SK-N-SH (cell line): ENCODE measurements around the gene ABCA4. TPM values are rescaled to one million over a fixed set of nuclear protein-coding genes. Genes with fewer than 3 reads are reported as not detected.

ENCODE experiments used
- CTCF ChIA-PET: fragments of 300-600, 350-600 bp; formaldehyde crosslinking; extraction: SDS; loops from one replicate; lab custom pipeline; 2021; lab: Yijun Ruan, JAX
- POLR2A ChIA-PET: fragments of 350-600 bp; sonication (Branson Sonifier 250); formaldehyde crosslinking; extraction: SDS; loops from one replicate; lab custom pipeline; 2020; ENCODE audit warnings: antibody characterized with exemption, inconsistent platforms; lab: Yijun Ruan, JAX
- DNase-seq: peaks from one replicate; pipeline ENCODE4 v3.0.0; 2012
- H2AFZ ChIP-seq: fragments of 200-600 bp; sonication (generic); 2 replicates; pipeline ENCODE4 v1.8.1; 2016; ENCODE audit warnings: antibody characterized with exemption, mild to moderate bottlenecking, low read depth
- H3F3A ChIP-seq: fragments of 200-600 bp; sonication (generic); replicated peaks from 2 replicates; pipeline ENCODE3; 2016; ENCODE audit warnings: antibody characterized with exemption, mild to moderate bottlenecking; ENCODE audit not compliant: insufficient read depth
- H3K27ac ChIP-seq, 2 experiments: fragments of 200-500 bp in 1 of 2; fragments of 200-600 bp in 1 of 2; sonication (Bioruptor generic) in 1 of 2; sonication (generic), shearing (Covaris generic) in 1 of 2; 2 replicates each; pipeline versions ENCODE4 v1.5.1 to v1.6.1; 2014 to 2016; ENCODE audit warnings: low read depth in 2 of 2, inconsistent platforms in 1 of 2, low read length in 1 of 2, mild to moderate bottlenecking in 1 of 2, mixed read lengths in 1 of 2
- H3K27me3 ChIP-seq: fragments of 200-600 bp; sonication (generic), shearing (Covaris generic); 2 replicates; pipeline ENCODE4 v1.6.1; 2016; ENCODE audit warnings: mixed run types; ENCODE audit not compliant: insufficient read depth
- H3K36me3 ChIP-seq, 2 experiments: fragments of 200-500 bp in 1 of 2; fragments of 200-600 bp in 1 of 2; sonication (Bioruptor generic) in 1 of 2; sonication (generic) in 1 of 2; replicated peaks in 1 of 2; 2 replicates each; pipeline versions ENCODE3 to v1.5.1; 2014 to 2016; ENCODE audit warnings: low read length in 1 of 2, mild to moderate bottlenecking in 1 of 2; ENCODE audit not compliant: insufficient read depth in 2 of 2, control insufficient read depth in 1 of 2
- H3K4me1 ChIP-seq, 2 experiments: fragments of 200-500 bp in 1 of 2; fragments of 200-600 bp in 1 of 2; sonication (Bioruptor generic) in 1 of 2; sonication (generic), shearing (Covaris generic) in 1 of 2; 2 replicates each; pipeline versions ENCODE4 v1.5.1 to v1.6.1; 2014 to 2016; ENCODE audit warnings: low read depth in 1 of 2, low read length in 1 of 2, mixed run types in 1 of 2; ENCODE audit not compliant: insufficient read depth in 2 of 2, control insufficient read depth in 1 of 2
- H3K4me2 ChIP-seq: fragments of 200-600 bp; sonication (generic), shearing (Covaris generic); 2 replicates; pipeline ENCODE4 v1.6.1; 2017; ENCODE audit warnings: mixed run types
- H3K4me3 ChIP-seq, 2 experiments: fragments of 200-500 bp in 1 of 2; fragments of 200-600 bp in 1 of 2; sonication (Bioruptor generic) in 1 of 2; sonication (generic), shearing (Covaris generic) in 1 of 2; 2 replicates each; pipeline versions ENCODE4 v1.5.1 to v1.8.1; 2014 to 2016; ENCODE audit warnings: low read depth in 2 of 2, inconsistent platforms in 1 of 2, low read length in 1 of 2, mild to moderate bottlenecking in 1 of 2, mixed read lengths in 1 of 2, moderate library complexity in 1 of 2
- H3K79me2 ChIP-seq: fragments of 200-600 bp; sonication (generic); 2 replicates; pipeline ENCODE4 v1.8.1; 2017; ENCODE audit warnings: mild to moderate bottlenecking; ENCODE audit not compliant: insufficient read depth
- H3K9ac ChIP-seq: fragments of 200-600 bp; sonication (generic); 2 replicates; pipeline ENCODE4 v1.6.1; 2017; ENCODE audit warnings: mixed run types
- H3K9me2 ChIP-seq: fragments of 200-600 bp; sonication (generic); 2 replicates; pipeline ENCODE4 v1.6.1; 2017; ENCODE audit warnings: mixed run types
- H3K9me3 ChIP-seq: fragments of 200-600 bp; sonication (generic); 2 replicates; pipeline ENCODE4 v1.6.1; 2017; ENCODE audit warnings: mixed run types, mild to moderate bottlenecking, moderate library complexity
- H4K20me1 ChIP-seq: fragments of 200-600 bp; sonication (generic); 2 replicates; pipeline ENCODE4 v1.6.1; 2017; ENCODE audit warnings: mild to moderate bottlenecking, mixed run types; ENCODE audit not compliant: insufficient read depth
- CHD2 ChIP-seq: fragments of 150-350 bp; IDR thresholded peaks from 2 replicates; pipeline ENCODE4 v1.6.1; 2018; ENCODE audit warnings: low read length; ENCODE audit not compliant: partially characterized antibody
- CTCF ChIP-seq: fragments of 200-600 bp; sonication (generic); IDR thresholded peaks from 2 replicates; pipeline ENCODE4 v1.6.1; 2017; ENCODE audit warnings: antibody characterized with exemption, mild to moderate bottlenecking, moderate library complexity
- EP300 ChIP-seq, 2 experiments: IDR thresholded peaks; 2 replicates each; pipeline versions ENCODE4 v1.4.0 to v1.6.1; 2012; ENCODE audit warnings: borderline replicate concordance in 1 of 2, low read depth in 1 of 2, low read length in 1 of 2
- FOXJ3 ChIP-seq: sonication (generic); formaldehyde crosslinking; IDR thresholded peaks from 2 replicates; pipeline ENCODE4 v1.5.1; 2020; ENCODE audit warnings: mild to moderate bottlenecking, missing genetic modification reagents
- GABPA ChIP-seq: IDR thresholded peaks from 2 replicates; pipeline ENCODE4 v1.4.0; 2012; ENCODE audit warnings: low read depth, mild to moderate bottlenecking
- GATA2 ChIP-seq: sonication (generic); formaldehyde crosslinking; IDR thresholded peaks from 2 replicates; pipeline ENCODE4 v1.5.0; 2020; ENCODE audit warnings: mild to moderate bottlenecking, missing genetic modification reagents
- JUND ChIP-seq: IDR thresholded peaks from 2 replicates; pipeline ENCODE4 v1.4.0; 2012
- MAX ChIP-seq: IDR thresholded peaks from 2 replicates; pipeline ENCODE4 v1.4.0; 2012; ENCODE audit warnings: low read depth
- MEF2A ChIP-seq: IDR thresholded peaks from 2 replicates; pipeline ENCODE4 v1.4.0; 2012; ENCODE audit warnings: low read depth, borderline replicate concordance
- MXI1 ChIP-seq: IDR thresholded peaks from 2 replicates; pipeline ENCODE4 v1.6.1; 2012; ENCODE audit warnings: mild to moderate bottlenecking, low read depth, low read length, improper control_type of control experiment
- NFIC ChIP-seq: IDR thresholded peaks from 2 replicates; pipeline ENCODE4 v1.4.0; 2012; ENCODE audit warnings: borderline replicate concordance
- NRF1 ChIP-seq: IDR thresholded peaks from 2 replicates; pipeline ENCODE4 v1.6.1; 2012; ENCODE audit warnings: low read depth, mild to moderate bottlenecking, low read length
- REST ChIP-seq: IDR thresholded peaks from 2 replicates; pipeline ENCODE4 v1.6.1; 2012; ENCODE audit warnings: mild to moderate bottlenecking, low read depth, low read length, moderate library complexity
- RFX5 ChIP-seq: IDR thresholded peaks from 2 replicates; pipeline ENCODE4 v1.6.1; 2012; ENCODE audit warnings: mild to moderate bottlenecking, improper control_type of control experiment, low read length
- TCF12 ChIP-seq: IDR thresholded peaks from 2 replicates; pipeline ENCODE4 v1.4.0; 2012
- TEAD4 ChIP-seq: IDR thresholded peaks from 2 replicates; pipeline ENCODE4 v1.4.0; 2012; ENCODE audit warnings: mild to moderate bottlenecking, borderline replicate concordance; ENCODE audit not compliant: insufficient read depth
- USF1 ChIP-seq: IDR thresholded peaks from 2 replicates; pipeline ENCODE4 v1.4.0; 2012; ENCODE audit warnings: low read depth, borderline replicate concordance
- ZBTB33 ChIP-seq: IDR thresholded peaks from 2 replicates; pipeline ENCODE4 v1.4.0; 2012; ENCODE audit warnings: low read depth, borderline replicate concordance
- WGBS: methylation state at CpG from one replicate; pipeline ENCODE4 v1.1.6; 2017; ENCODE audit warnings: low lambda C conversion rate; 5-methylcytosine and 5-hydroxymethylcytosine counted together
- polyA plus RNA-seq, 3 experiments: library from polyadenylated mRNA; depleted of rRNA; stranded (reverse); fragments of >200 nt; gene quantifications; 2 replicates each; pipeline ENCODE4 v1.2.3, GENCODE V29; 2012

The ABCA4 gene
- polyA plus RNA-seq, 1 of the 3 experiments (the other 2 are of a cell fraction), result 0.03 TPM

GRCh38 chr1:94048413-94049164, 72.4 kb downstream of the ABCA4 start:
- H3K27ac ChIP-seq, result no peak overlapping the region
- H3K4me1 ChIP-seq, result peaks cover 16 to 33% of the 10 kb centered on the region in 2 experiments; a peak in 2 of 4 replicates
- no peaks in the 10 kb centered on the region for H3K27me3 ChIP-seq
- no peaks in the 10 kb centered on the region for H3K9me2 ChIP-seq
- H3K79me2 ChIP-seq, result no peaks in the 10 kb centered on the region
- POLR2A ChIA-PET, result no interaction called here
- no peak overlapping the region for H2AFZ ChIP-seq
- CTCF ChIA-PET, result interaction anchor here (8.1 to 35.1 kb wide), 4 partner anchors 10 to 286 kb away, joined by 81 to 889 read pairs (median 310); no protein-coding TSS in a partner anchor
- no peak for DNase-seq
- peaks cover 17% of the 10 kb centered on the region for H3F3A ChIP-seq
- H3K4me2 ChIP-seq, result no peak overlapping the region
- no peaks in the 10 kb centered on the region for H4K20me1 ChIP-seq
- H3K4me3 ChIP-seq, result no peak overlapping the region
- H3K9me3 ChIP-seq, result no peaks in the 10 kb centered on the region
- WGBS, result 94% methylated on average over 11 of the region's 11 CpGs
- no peaks in the 10 kb centered on the region for H3K36me3 ChIP-seq
- TF ChIP-seq MXI1, result no peak
- no peak for TF ChIP-seq CHD2
- no peak for TF ChIP-seq FOXJ3
- TF ChIP-seq MAX, result no peak
- no peak for TF ChIP-seq CTCF
- no peak for TF ChIP-seq TCF12
- no peak for TF ChIP-seq MEF2A
- TF ChIP-seq REST, result no peak
- TF ChIP-seq NRF1, result no peak
- TF ChIP-seq EP300 (IDR thresholded peaks at IDR 0.05; ENCODE audit: borderline replicate concordance in 1 of 2, low read depth in 1 of 2, low read length in 1 of 2), result no peak
- no peak for TF ChIP-seq RFX5
- TF ChIP-seq NFIC, result no peak
- no peak for TF ChIP-seq JUND
- TF ChIP-seq GABPA, result no peak
- no peak for TF ChIP-seq ZBTB33
- no peak for TF ChIP-seq GATA2 (CRISPR knock-in tag)
- no peak for TF ChIP-seq TEAD4
- TF ChIP-seq USF1, result no peak
- no peak overlapping the region for H3K9ac ChIP-seq
